Kidney glomerular epithelial cell (primary cell): Measurements from ENCODE around the gene MRPL23.

Source experiments
- DNase-seq: peaks from one replicate; lab custom pipeline; 2025; lab: John Stamatoyannopoulos, UW

The MRPL23 gene

DNA sequence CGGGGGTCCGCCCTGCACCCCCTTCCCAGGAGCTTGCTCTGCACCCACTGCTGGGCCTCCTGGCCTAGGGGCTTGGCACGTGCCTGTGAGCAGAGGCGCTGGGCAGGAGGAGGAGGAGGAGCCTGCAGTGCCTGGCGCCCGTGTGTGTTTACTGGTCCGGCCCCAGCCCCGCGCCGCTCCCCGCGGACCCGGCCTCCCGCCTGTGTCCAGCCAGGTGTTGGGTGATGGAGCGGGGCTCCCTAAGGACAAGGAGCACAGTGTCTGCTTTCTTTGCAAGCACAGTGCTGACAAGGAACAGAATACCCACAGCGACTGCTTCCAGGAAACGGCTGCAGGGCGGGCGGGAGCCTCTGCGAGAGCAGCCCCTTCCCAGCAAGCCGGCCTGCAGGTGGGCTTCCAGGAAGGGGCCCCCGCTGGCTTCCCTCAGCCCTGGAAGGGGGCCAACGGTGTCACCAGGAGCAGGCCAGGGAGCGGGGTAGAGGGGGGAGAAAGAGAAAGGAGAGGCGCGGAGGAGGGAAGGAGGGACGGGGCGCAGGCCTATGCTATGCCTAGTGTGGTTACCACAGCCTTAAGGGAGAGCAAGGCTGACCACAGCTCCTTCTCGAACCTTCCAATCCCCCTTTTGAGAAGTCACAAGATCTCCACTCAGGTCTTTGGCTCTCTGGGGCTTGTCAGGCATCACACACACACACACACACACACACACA is 43.9 kb downstream of the MRPL23 start:
- no peak for DNase-seq

DNA sequence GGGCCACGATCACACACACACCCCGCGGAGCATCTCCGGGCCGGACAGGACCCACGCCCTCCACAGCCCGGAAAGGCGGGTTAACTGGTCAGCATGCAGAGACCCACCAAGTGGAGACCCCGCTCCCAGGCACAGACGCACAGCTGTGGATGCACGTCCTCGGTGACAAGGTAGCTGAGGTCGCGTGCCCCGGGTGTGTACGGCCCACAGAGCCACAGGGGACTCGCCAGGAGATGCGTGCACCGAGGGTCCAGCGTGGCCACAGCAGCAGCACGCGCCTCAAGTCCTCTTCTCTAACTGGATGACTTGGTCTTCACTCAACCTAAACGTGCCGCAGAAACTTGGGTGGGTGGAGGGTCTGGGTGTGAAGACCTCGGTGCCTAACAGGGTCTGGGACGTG is 45.0 kb downstream of the MRPL23 start:
- DNase-seq, result no peak

- DNase-seq, result no peak
Measured at GRCh38 chr11:1994121-1994520, 47.0 kb downstream of the MRPL23 start.

GRCh38 chr11:1997755-1998154 is 50.6 kb downstream of the MRPL23 start, which contains the start of gene H19:
Gene H19, minus strand, starts transcription at chr11:1997842.
- DNase-seq, result no peak

DNA sequence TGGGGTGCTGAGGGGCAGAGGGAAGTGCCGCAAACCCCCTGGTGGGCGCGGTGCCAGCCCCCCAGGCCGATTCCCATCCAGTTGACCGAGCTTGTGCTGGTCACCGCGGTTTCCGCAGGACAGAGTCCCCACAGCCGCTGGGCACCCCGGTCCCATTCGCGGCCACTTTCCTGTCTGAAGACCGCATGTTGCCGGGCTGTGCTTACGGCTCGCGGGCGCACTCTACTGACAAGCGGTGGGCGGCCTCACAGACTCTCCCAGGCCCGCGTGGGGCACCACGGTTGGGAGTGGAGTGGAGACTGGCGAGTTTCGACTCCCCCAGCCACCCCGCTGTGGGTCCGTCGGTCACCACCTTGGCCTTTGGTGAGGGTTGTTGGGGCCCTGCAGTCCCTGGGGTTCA is 51.2 kb downstream of the MRPL23 start:
- no peak for DNase-seq

- no peak for DNase-seq
Measured at GRCh38 chr11:1998861-1999260, 51.7 kb downstream of the MRPL23 start.

DNA sequence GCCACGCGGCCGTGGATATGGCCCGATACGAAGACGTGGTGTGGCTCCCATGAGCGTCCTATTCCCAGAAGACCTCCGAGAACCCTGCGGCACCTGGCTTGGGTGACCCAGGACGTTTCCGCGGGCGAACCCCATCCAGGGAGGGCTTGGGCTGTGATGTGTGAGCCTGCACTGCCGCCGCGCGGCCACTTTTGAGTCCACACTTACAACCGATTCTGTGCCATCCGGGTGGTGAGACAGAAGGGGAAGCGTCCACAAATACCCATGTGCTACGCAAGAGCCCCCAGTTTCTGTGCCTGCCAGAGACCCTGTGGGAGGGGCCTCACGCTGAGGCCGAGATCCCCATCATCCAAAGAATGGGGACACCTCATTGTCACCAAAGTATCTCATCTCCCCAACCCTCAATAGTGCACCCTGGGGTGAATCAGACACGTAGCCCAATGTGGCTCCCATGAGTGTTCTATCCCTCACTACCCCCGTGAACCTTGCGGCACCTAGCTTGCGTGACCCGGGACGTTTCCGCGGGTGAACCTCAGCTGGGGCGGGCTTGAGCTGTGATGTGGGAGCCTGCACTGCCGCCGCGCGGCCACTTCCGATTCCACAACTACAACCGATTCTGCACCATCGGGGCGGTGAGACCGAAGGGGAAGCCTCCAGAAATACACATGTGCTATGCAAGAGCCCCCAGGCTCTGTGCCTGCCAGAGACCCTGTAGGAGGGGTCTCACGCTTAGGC is 55.1 kb downstream of the MRPL23 start:
- no peak for DNase-seq

DNA sequence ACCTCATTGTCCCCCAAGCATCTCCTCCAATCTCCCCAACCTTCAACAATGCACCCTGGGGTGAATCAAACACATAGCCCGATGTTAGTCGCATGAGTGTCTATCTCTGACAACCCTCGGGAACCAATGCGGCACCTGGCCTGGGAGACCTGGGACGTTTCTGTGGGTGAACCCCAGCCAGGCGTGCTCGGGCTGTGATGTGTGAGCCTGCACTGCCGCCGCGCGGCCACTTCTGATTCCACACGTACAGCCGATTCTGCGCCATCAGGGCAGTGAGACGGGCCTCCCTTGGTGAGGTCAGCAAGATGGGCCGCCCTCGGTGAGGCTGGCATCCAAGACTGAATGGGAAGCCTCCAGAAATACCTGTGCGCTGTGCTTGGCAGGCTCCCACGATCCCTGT is 55.7 kb downstream of the MRPL23 start:
- no peak for DNase-seq

GRCh38 chr11:2004466-2004865 is 57.3 kb downstream of the MRPL23 start:
- DNase-seq, result no peak
